Middle frontal gyrus (tissue), 1 donor: ENCODE data around the gene INF2.
A peak's percentile ranks its signal among the peaks of the same experiment; 100 is the strongest.

Source experiments
- DNase-seq: peaks from one replicate; pipeline ENCODE4 v3.0.0-alpha.2; 2015; ENCODE audit warnings: low spot score; ENCODE audit errors: extremely low spot score

The INF2 gene

GRCh38 chr14:104734051-104734587 is 44.7 kb downstream of the INF2 start:
- no peak for DNase-seq

GRCh38 chr14:104734601-104734990 is 45.2 kb downstream of the INF2 start:
- no peak for DNase-seq

GRCh38 chr14:104734991-104735779 is 45.8 kb downstream of the INF2 start:
- DNase-seq = no peak

DNA sequence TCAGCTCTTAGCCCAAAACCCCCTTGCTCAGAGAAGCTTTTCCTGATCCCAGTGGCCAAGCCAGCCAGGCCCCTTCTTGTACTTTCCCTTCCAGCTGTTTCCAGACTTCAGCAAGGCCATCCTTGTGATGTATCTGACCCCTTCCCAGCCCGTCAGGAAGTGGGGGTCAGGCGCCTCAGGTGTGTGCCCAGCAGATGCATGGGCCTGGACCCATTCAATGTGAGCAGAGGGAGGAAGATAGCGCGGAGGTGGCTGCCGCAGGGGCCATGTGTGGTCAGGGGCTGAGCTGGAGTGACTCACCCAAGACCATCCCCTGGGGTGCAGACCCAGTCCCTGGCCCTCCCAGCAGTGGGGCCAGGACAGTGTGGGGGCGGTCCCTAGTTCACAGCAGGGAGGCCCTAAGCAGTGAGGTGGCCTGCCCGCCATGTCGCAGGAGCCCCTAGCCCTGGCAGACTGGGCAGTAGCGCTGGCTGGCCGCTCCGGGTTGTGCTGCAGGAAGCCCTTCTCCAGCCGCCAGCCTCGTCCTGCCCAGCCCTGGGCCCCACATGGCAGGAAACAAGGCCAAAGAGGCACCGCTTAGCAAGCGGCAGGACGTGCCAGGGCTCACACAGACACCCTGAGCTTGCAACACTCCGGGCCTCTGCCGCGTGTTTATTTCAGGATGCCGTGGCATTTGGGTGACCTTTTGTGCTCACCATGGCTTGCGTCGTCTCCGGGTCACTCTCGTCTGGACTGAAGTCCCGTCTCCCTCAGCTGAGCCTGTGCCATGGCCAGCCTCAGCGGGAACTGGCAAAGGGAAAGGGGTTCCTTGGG is 46.6 kb downstream of the INF2 start:
- no peak for DNase-seq

- no peak for DNase-seq
Measured at GRCh38 chr14:104738375-104739019, 49.1 kb downstream of the INF2 start.

DNA sequence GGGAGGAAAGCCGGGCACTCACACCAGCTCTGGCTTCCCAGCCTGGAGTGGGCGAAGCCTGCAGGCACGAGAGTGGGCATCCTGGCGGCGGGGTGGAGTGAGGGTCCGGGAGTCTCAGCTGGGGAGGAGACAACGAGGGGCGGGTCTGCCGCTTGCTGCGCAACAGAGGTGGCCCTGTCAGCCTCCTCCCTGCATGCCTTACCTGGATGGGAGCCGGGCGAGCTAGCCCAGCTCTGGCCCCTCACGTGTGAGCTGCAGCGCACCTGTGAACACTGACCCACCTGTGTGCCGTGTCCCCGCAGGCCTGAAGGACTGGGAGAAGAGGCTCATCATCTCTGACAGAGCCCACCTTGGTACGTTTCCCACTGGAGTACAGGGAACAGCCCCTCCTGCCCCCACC is 49.6 kb downstream of the INF2 start:
- no peak for DNase-seq

DNA sequence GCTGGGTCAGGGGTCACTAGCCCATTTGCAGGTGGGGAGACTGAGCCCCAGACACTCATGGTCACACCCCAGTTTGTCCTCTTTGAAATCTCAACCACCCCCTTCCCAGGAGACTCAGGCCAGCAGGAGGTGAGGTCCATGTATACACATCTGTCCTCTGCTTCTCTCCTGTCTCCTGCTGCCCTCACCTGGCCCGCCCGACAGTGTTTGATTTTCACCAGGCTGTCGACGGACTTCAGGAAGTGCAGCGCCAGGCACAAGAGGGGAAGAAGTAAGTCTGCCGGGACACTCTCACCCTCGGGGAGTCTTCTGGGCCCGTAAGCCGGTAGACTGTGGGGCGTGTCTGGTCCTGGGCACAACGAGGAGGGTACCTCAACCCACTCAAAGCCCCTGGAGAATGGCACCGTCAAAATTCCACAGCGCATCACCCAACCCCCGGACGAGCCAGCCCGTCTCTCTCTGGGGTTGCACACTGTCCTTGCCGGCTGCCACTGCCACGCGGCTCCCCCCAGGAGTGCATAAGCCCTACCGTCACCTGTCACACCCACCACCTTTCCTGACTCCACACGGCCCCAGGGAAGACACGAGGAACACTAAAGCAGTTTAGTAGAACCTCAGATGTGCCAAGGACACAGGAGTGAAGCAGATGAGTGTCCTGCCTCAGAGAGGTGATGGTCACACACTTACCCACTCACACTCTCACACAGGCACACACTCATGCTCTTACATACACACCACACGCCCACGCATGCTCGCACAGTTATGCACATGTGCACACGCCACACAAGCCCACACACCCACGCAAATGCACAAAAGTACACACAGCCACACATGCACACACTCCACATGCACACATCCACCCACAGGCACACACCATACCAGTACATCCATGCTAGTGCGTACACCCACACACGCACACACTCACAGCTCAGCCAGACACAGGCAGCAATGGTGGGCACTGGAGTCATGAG is 50.4 kb downstream of the INF2 start:
- no peak for DNase-seq

DNA sequence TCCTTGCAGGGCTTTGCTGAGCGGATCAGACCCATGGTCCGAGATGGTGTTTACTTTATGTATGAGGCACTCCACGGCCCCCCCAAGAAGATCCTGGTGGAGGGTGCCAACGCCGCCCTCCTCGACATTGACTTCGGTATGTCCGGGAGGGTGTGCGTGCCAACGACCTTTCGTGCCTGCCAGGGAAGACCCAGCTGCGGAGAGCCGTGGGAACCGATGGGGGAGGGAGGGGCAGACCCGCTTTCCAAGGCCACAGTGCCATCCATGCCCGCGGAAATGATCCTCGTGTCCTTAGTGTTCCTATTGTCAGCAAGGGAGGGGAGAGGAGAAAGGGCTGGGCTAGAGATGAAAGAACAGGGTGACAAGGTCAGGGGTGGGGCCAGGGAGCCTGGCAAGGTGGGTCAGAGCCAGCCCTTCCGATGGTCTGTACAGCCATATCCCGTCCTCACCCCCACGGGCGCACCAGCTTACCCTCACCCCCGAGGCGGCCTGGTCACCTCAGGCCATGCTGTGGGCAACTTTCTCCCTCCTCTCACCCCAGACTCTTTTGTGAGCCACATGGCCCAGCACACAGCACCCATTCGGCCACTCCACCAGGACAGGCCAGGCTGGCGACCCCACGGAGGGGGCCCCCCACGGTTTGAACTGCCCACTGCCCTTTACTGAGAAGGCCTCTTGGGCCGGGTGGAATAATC is 51.8 kb downstream of the INF2 start:
- no peak for DNase-seq

DNA sequence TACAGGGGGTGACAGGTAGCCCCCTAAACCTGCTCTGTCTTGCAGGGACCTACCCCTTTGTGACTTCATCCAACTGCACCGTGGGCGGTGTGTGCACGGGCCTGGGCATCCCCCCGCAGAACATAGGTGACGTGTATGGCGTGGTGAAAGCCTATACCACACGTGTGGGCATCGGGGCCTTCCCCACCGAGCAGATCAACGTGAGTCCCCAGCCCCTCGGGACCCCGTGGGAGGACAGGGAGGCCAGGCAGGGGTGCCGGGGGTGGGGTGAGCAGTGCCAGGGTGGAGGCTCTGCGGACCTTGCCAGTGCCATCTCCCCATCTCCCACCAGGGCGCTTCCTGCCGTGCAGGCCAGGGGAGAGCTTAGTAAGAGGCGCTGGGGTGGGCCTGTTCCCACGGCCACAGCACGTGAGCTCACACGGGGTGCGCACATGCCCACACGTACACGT is 52.4 kb downstream of the INF2 start:
- DNase-seq = no peak

DNA sequence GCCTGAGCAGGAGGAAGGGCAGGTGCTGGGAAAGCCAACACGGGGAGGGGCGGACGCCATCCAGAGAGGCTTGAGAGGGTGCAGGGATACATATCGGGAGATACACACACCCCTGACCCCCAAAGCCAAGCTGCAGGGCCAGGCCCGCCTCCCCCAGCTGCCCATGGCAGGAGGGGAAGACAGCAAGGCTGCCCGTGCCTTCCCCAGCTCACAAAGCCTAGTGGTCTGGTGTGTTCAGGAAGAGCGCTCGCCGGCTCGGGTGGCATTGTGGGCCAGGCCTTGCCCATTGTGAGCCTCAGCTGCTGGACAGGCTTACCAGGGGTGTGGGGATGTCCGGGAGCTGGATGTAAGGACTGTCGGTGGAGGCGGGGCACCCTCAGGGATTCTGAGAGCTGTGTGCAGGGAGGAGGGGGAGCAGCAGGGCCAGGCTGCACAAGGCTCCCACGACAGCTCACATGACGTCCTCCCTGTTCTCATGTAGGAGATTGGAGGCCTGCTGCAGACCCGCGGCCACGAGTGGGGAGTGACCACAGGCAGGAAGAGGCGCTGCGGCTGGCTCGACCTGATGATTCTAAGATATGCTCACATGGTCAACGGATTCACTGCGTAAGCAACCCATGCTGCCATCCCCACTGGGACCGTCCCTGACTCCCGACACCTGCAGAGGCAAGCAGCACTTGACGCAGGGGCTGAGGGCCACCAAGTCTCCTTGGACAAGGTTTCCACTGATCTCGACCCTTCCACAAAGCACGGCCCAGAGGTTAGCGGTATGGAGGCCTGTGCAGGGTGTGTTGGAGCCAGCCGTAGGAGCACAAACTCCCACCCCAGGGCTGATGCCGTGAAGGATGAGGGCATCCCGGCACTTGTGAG is 53.4 kb downstream of the INF2 start:
- DNase-seq = no peak

- DNase-seq = no peak
Measured at GRCh38 chr14:104743461-104744380, 54.3 kb downstream of the INF2 start.

DNA sequence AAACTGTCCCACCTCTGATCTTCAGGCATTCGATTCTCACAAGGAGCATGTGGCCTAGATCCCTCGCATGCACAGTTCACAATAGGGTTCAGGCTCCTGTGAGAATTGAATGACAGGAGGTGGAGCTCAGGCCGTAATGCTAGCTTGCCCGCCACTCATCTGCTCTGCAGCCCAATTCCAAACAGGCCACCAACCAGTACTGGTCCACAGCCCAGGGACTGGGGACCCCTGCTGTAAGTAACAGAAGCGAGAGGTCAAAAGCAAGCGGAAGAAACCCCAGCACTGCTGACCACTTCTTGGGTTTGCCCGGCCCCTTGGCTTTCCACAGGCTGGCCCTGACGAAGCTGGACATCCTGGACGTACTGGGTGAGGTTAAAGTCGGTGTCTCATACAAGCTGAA is 55.1 kb downstream of the INF2 start:
- no peak for DNase-seq

DNA sequence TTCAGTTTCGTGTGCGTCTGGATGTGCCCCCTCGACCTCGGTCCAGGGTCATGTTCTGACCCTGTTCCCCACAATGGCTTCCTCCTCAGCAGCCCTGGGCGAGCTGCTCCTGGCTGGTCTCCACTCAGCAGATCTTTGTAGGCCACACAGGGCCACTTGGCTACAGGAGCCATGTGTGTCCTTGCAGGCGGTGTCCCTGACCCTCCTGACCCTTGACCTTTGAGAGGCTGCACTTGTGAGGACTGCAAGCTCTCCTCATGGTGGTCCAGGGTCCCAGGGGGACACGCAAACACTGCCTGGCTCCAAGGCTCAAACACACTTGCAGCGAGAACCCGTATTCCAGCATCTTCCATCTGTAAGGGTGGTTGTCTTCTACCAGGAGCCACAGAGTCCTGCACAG is 56.0 kb downstream of the INF2 start:
- DNase-seq = no peak

DNA sequence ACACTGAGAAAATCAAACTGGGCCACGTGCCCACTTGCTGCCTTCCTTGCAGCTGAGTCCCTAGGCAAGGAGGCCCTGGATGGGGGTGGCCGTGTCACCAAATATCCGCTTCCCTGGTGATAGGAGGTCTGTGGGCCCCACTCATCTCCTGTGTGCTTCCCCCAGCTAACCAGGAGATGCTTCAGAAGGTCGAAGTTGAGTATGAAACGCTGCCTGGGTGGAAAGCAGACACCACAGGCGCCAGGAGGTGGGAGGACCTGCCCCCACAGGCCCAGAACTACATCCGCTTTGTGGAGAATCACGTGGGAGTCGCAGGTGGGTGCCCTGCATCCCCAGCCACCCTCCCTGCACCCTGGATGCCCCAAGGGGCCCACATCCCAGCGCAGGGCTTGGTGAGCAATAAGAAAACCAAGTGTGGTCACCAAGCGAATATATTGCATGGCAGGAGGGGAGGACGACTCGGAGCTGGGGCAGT is 56.7 kb downstream of the INF2 start:
- no peak for DNase-seq

DNA sequence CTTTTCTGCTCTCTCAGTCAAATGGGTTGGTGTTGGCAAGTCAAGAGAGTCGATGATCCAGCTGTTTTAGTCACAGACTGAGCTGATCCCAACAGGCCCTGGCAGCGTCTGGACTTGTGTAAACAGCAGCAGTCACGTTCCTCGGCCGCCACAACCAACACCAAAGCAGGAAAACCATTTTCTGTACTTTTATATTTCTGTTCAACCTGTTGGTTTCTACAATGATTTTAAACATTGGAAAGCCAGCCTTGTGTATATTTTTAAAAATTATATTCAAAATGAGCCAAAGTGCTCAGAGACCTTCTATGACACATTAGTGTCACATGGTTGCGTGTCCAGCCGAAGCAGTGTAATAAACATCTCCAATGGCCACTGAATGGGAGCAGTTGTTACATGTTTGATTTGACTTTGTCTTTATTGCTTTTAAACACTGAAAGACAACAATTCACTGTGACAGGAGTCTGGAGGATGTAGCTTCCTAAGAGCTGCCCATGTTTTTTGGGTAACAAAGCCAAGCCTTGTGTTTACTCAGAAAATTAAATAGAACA is 57.6 kb downstream of the INF2 start:
- DNase-seq = no peak

GRCh38 chr14:104747876-104748275 is 58.5 kb downstream of the INF2 start:
- no peak for DNase-seq

GRCh38 chr14:104749111-104749649 is 59.8 kb downstream of the INF2 start:
- DNase-seq = peak; percentile 39
